Activated naive CD4-positive, alpha-beta T cell treated with anti-CD3 and anti-CD28 coated beads, Interleukin-2, amount 50 U/mL, for 24 hours (primary cell): ENCODE measurements around the gene SLU7.

Source experiments
- H3K27ac Mint-ChIP-seq: one replicate; pipeline ENCODE4 v1.8.0; 2021; ENCODE audit warnings: mild to moderate bottlenecking, mixed read lengths
- H3K27me3 Mint-ChIP-seq: one replicate; pipeline ENCODE4 v1.8.0; 2021; ENCODE audit warnings: mixed read lengths
- H3K36me3 Mint-ChIP-seq: one replicate; pipeline ENCODE4 v1.8.0; 2021; ENCODE audit warnings: mixed read lengths
- H3K4me1 Mint-ChIP-seq: one replicate; pipeline ENCODE4 v1.8.0; 2021; ENCODE audit warnings: mixed read lengths
- H3K4me3 Mint-ChIP-seq: one replicate; pipeline ENCODE4 v1.8.0; 2021; ENCODE audit warnings: mild to moderate bottlenecking, mixed read lengths
- H3K9me3 Mint-ChIP-seq: one replicate; pipeline ENCODE4 v1.8.0; 2021; ENCODE audit warnings: mixed read lengths

SLU7 gene

GRCh38 chr5:160352308-160352707 is 66.6 kb downstream of the SLU7 start:
- Mint-ChIP-seq H3K4me3 (no peak overlapping the region), H3K27me3 (no peaks in the 10 kb centered on the region), H3K36me3 (no peaks in the 10 kb centered on the region), H3K4me1 (no peaks in the 10 kb centered on the region), H3K27ac (no peak overlapping the region), H3K9me3 (no peaks in the 10 kb centered on the region)
